HEK293 (cell line): Measurements from ENCODE around the gene TNIP1.

Experiments
- CTCF ChIA-PET: fragments of 350-600 bp; formaldehyde crosslinking; extraction: SDS; loops from one replicate; lab custom pipeline; 2021; ENCODE audit warnings: antibody characterized with exemption; lab: Yijun Ruan, JAX
- POLR2A ChIA-PET: fragments of 300-600 bp; formaldehyde crosslinking; extraction: SDS; loops from one replicate; lab custom pipeline; 2020; ENCODE audit warnings: antibody characterized with exemption, inconsistent platforms; lab: Yijun Ruan, JAX
- H3K27ac ChIP-seq: fragments of 200-500 bp; sonication (Bioruptor generic); 2 replicates; pipeline ENCODE4 v1.5.1; 2014; ENCODE audit warnings: low read depth, low read length, control low read depth, inconsistent platforms; ENCODE audit errors: extremely low read depth
- H3K36me3 ChIP-seq, 2 experiments: fragments of 200-500 bp in 1 of 2; sonication (Bioruptor generic) in 1 of 2; 1 replicate in 1 of 2; 2 replicates in 1 of 2; pipeline ENCODE4 v1.5.1; 2014 to 2017; ENCODE audit warnings: inconsistent platforms in 2 of 2, low read length in 2 of 2; ENCODE audit not compliant: control insufficient read depth in 2 of 2, insufficient read depth in 1 of 2
- H3K4me1 ChIP-seq: fragments of 200-500 bp; sonication (Bioruptor generic); 2 replicates; pipeline ENCODE4 v1.5.1; 2014; ENCODE audit warnings: mild to moderate bottlenecking, low read length, inconsistent platforms; ENCODE audit not compliant: control insufficient read depth, insufficient read depth
- H3K4me3 ChIP-seq: 2 replicates; pipeline ENCODE4 v1.5.1; 2011; ENCODE audit warnings: low read depth, mild to moderate bottlenecking, control low read depth, low read length, moderate library complexity
- H3K9me3 ChIP-seq: fragments of 200-500 bp; sonication (Bioruptor generic); 2 replicates; pipeline ENCODE4 v1.5.1; 2014; ENCODE audit warnings: low read depth, low read length, inconsistent platforms; ENCODE audit not compliant: control insufficient read depth, insufficient read depth
- AEBP2 ChIP-seq: fragments of 450-650 bp; formaldehyde crosslinking; IDR thresholded peaks from 2 replicates; pipeline ENCODE4 v1.5.1; 2016; ENCODE audit warnings: missing biosample characterization, missing genetic modification characterization, borderline replicate concordance
- EGR2 ChIP-seq: fragments of 450-650 bp; formaldehyde crosslinking; IDR thresholded peaks from 2 replicates; pipeline ENCODE4 v1.5.1; 2016; ENCODE audit warnings: low read depth, missing biosample characterization, missing genetic modification characterization
- HOXC10 ChIP-seq: sonication (generic); formaldehyde crosslinking; IDR thresholded peaks from 2 replicates; pipeline ENCODE4 v1.8.1; 2023; ENCODE audit warnings: mild to moderate bottlenecking, missing genetic modification reagents
- MEIS1 ChIP-seq: sonication (generic); formaldehyde crosslinking; IDR thresholded peaks from 2 replicates; pipeline ENCODE4 v1.8.1; 2022; ENCODE audit warnings: missing genetic modification reagents, mild to moderate bottlenecking, borderline replicate concordance
- SALL2 ChIP-seq: fragments of 450-650 bp; formaldehyde crosslinking; IDR thresholded peaks from 2 replicates; pipeline ENCODE4 v1.5.0; 2017; ENCODE audit warnings: missing biosample characterization, mild to moderate bottlenecking, missing genetic modification characterization, borderline replicate concordance
- SCRT2 ChIP-seq: fragments of 450-650 bp; formaldehyde crosslinking; IDR thresholded peaks from 2 replicates; pipeline ENCODE4 v1.5.1; 2016; ENCODE audit warnings: missing biosample characterization, missing genetic modification characterization
- ZBTB17 ChIP-seq: fragments of 450-650 bp; formaldehyde crosslinking; IDR thresholded peaks from 2 replicates; pipeline ENCODE4 v1.5.1; 2016; ENCODE audit warnings: missing biosample characterization, missing genetic modification characterization
- ZBTB44 ChIP-seq: fragments of 450-650 bp; IDR thresholded peaks from 2 replicates; pipeline ENCODE4 v1.5.1; 2018; ENCODE audit warnings: missing biosample characterization, mild to moderate bottlenecking, missing genetic modification characterization
- ZBTB7A ChIP-seq: fragments of 450-650 bp; formaldehyde crosslinking; IDR thresholded peaks from 2 replicates; pipeline ENCODE4 v1.5.1; 2016; ENCODE audit warnings: low read depth, missing biosample characterization, missing genetic modification characterization
- ZBTB8A ChIP-seq: fragments of 450-650 bp; formaldehyde crosslinking; IDR thresholded peaks from 2 replicates; pipeline ENCODE4 v1.5.1; 2016; ENCODE audit warnings: missing biosample characterization, missing genetic modification characterization
- ZFP41 ChIP-seq: fragments of 450-650 bp; formaldehyde crosslinking; IDR thresholded peaks from 2 replicates; pipeline ENCODE4 v1.5.1; 2016; ENCODE audit warnings: missing biosample characterization, missing genetic modification characterization, borderline replicate concordance
- ZNF114 ChIP-seq: fragments of 450-650 bp; formaldehyde crosslinking; IDR thresholded peaks from 2 replicates; pipeline ENCODE4 v1.5.0; 2017; ENCODE audit warnings: missing biosample characterization, missing genetic modification characterization
- ZNF121 ChIP-seq: fragments of 450-650 bp; formaldehyde crosslinking; IDR thresholded peaks from 2 replicates; pipeline ENCODE4 v1.5.1; 2016; ENCODE audit warnings: missing biosample characterization, missing genetic modification characterization
- ZNF148 ChIP-seq: fragments of 450-650 bp; formaldehyde crosslinking; IDR thresholded peaks from 2 replicates; pipeline ENCODE4 v1.5.0; 2017; ENCODE audit warnings: missing biosample characterization, missing genetic modification characterization, borderline replicate concordance
- ZNF18 ChIP-seq: fragments of 450-650 bp; formaldehyde crosslinking; IDR thresholded peaks from 2 replicates; pipeline ENCODE4 v1.5.1; 2016; ENCODE audit warnings: missing biosample characterization, missing genetic modification characterization
- ZNF184 ChIP-seq: fragments of 450-650 bp; IDR thresholded peaks from 2 replicates; pipeline ENCODE4 v1.5.1; 2018; ENCODE audit warnings: missing biosample characterization, mild to moderate bottlenecking, missing genetic modification characterization
- ZNF19 ChIP-seq: fragments of 450-650 bp; formaldehyde crosslinking; IDR thresholded peaks from 2 replicates; pipeline ENCODE4; 2016; ENCODE audit warnings: missing biosample characterization, missing genetic modification characterization, low read depth
- ZNF23 ChIP-seq: fragments of 450-650 bp; formaldehyde crosslinking; IDR thresholded peaks from 2 replicates; pipeline ENCODE4 v1.5.1; 2016; ENCODE audit warnings: missing biosample characterization, missing genetic modification characterization, borderline replicate concordance
- ZNF24 ChIP-seq: fragments of 450-650 bp; formaldehyde crosslinking; IDR thresholded peaks from 2 replicates; pipeline ENCODE4 v1.5.1; 2016; ENCODE audit warnings: missing biosample characterization, missing genetic modification characterization
- ZNF274 ChIP-seq, 2 experiments: fragments of 200-500 bp in 1 of 2; fragments of 450-650 bp in 1 of 2; sonication (Bioruptor generic) in 1 of 2; formaldehyde crosslinking in 1 of 2; IDR thresholded peaks; 2 replicates each; pipeline versions ENCODE4 v1.5.1 to v1.6.1; 2014 to 2016; ENCODE audit warnings: borderline replicate concordance in 1 of 2, inconsistent platforms in 1 of 2, low read length in 1 of 2, missing biosample characterization in 1 of 2, missing genetic modification characterization in 1 of 2
- ZNF423 ChIP-seq: fragments of 450-650 bp; formaldehyde crosslinking; IDR thresholded peaks from 2 replicates; pipeline ENCODE4 v1.5.1; 2016; ENCODE audit warnings: missing biosample characterization, missing genetic modification characterization
- ZNF548 ChIP-seq: fragments of 450-650 bp; formaldehyde crosslinking; IDR thresholded peaks from 2 replicates; pipeline ENCODE4 v1.5.1; 2016; ENCODE audit warnings: missing biosample characterization, missing genetic modification characterization
- ZNF596 ChIP-seq: fragments of 450-650 bp; IDR thresholded peaks from 2 replicates; pipeline ENCODE4 v1.5.0; 2018; ENCODE audit warnings: missing biosample characterization, mild to moderate bottlenecking, missing genetic modification characterization, moderate library complexity
- ZNF660 ChIP-seq: fragments of 450-650 bp; IDR thresholded peaks from 2 replicates; pipeline ENCODE4 v1.5.1; 2018; ENCODE audit warnings: missing biosample characterization, mild to moderate bottlenecking, missing genetic modification characterization
- ZNF701 ChIP-seq: fragments of 450-650 bp; formaldehyde crosslinking; IDR thresholded peaks from 2 replicates; pipeline ENCODE4 v1.5.1; 2016; ENCODE audit warnings: missing biosample characterization, missing genetic modification characterization

TNIP1 gene

GRCh38 chr5:151106043-151106442 is 25.2 kb upstream of the TNIP1 start:
- H3K4me3 ChIP-seq, result no peak overlapping the region
- no peaks in the 10 kb centered on the region for H3K9me3 ChIP-seq
- H3K27ac ChIP-seq, result no peak overlapping the region
- TF ChIP-seq ZNF18 (tag by site-specific recombination) (no peak), ZNF701 (tag by site-specific recombination) (no peak), ZNF596 (no peak), ZFP41 (no peak), ZBTB44 (tag by site-specific recombination) (no peak), SALL2 (tag by site-specific recombination) (no peak), ZNF184 (tag by site-specific recombination) (no peak), ZNF23 (tag by site-specific recombination) (no peak), ZBTB7A (tag by site-specific recombination) (no peak), MEIS1 (CRISPR knock-in tag) (no peak), ZNF274 (IDR thresholded peaks at IDR 0.05; ENCODE audit: low read length) (no peak), ZNF274 (tag by site-specific recombination; IDR thresholded peaks at IDR 0.05; ENCODE audit: borderline replicate concordance) (no peak), ZNF114 (tag by site-specific recombination) (no peak), SCRT2 (tag by site-specific recombination) (no peak), EGR2 (no peak), ZBTB17 (tag by site-specific recombination) (no peak), HOXC10 (no peak), ZNF121 (tag by site-specific recombination) (no peak), ZNF148 (tag by site-specific recombination) (no peak), ZNF423 (no peak)
- TF ChIP-seq, all 188 proteins: peak for 0
- ChIA-PET CTCF (interaction anchor here (1.0 to 1.3 kb wide), 2 partner anchors 11 to 59 kb away, joined by 3 to 4 read pairs; no protein-coding TSS in a partner anchor), POLR2A (interaction anchor here (0.8 kb wide), 1 partner anchor 146 kb away, joined by 4 read pairs; the partner anchor contains the start of gene GM2A)
- Histone ChIP-seq H3K4me1 (no peaks in the 10 kb centered on the region), H3K36me3 (peaks cover 10 to 95% of the 10 kb centered on the region in 2 experiments; a peak in 2 of 3 replicates)

- H3K4me1 ChIP-seq, result no peaks in the 10 kb centered on the region
- H3K9me3 ChIP-seq, result no peaks in the 10 kb centered on the region
- H3K36me3 ChIP-seq, result peaks cover 9 to 93% of the 10 kb centered on the region in 2 experiments; a peak in 2 of 3 replicates
- ChIA-PET CTCF (interaction anchor here (1.0 to 1.7 kb wide), 3 partner anchors 12 to 59 kb away, joined by 3 to 6 read pairs (median 4); no protein-coding TSS in a partner anchor), POLR2A (interaction anchor here (0.8 kb wide), 1 partner anchor 147 kb away, joined by 4 read pairs; the partner anchor contains the start of gene GM2A)
- H3K4me3 ChIP-seq, result no peak overlapping the region
- H3K27ac ChIP-seq, result no peak overlapping the region
- TF ChIP-seq ZNF660, result no peak
- TF ChIP-seq ZNF596, result no peak
- TF ChIP-seq SCRT2 (tag by site-specific recombination), result no peak
- TF ChIP-seq AEBP2, result no peak
- TF ChIP-seq ZBTB8A, result no peak
- no peak for TF ChIP-seq ZNF548 (tag by site-specific recombination)
- no peak for TF ChIP-seq ZNF19
- no peak for TF ChIP-seq ZNF24 (tag by site-specific recombination)
Measured at GRCh38 chr5:151105561-151105960, 24.7 kb upstream of the TNIP1 start.
